GM18868 (cell line): Measurements from ENCODE around the gene PSMG1.

ENCODE experiments used
- ATAC-seq: cut with Tn5 transposase; IDR thresholded peaks from one replicate; pipeline ENCODE4 v1.9.1; 2021; ENCODE audit warnings: mild to moderate bottlenecking, moderate library complexity; ENCODE audit not compliant: unreplicated experiment

Gene PSMG1

DNA sequence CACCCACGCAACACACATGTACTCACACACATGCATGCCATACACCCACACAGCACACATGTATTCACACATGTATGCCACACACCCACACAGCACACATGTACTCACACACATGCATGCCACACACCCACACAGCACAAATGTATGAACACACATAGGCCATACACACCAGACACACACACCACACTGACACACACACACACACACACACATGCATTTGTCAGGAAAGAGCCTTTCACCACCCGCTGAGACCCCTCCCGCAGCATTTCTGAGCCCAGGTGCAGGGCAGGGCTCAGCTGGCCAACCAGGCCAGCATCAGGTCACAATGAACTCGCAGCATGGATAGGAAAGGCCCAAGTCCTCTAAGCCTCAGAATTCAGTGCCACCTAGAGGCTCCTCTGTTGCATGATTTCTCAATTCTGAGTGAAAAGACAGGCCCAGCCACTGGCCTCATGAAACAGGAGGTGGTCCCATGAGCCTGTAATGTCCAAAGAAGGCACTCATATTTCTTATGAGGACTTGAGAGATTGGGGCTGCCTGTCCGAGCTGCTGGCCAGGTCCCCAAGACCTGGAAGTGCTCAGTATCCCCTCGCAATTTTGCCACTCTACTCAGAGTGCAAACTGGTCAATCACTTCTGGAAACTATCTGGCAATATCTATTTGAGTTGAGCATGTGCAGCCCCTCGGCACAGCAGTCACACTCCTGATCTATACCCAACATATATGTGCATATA lies 57.3 kb downstream of the PSMG1 start:
- ATAC-seq, result peak; percentile 46
